ENCODE results near the gene SPINK4. TPM values are rescaled to one million over a fixed set of nuclear protein-coding genes. Genes with fewer than 3 reads are reported as not detected.

SPINK4 gene
- total RNA-seq, 1 experiment from 2014 or later, result not detected

- ATAC-seq (no peak), DNase-seq (ENCODE audit: low read depth, low spot score) (no peak)
- Histone ChIP-seq H3K4me3 (replicated peaks in 1 of 2; ENCODE audit: low read depth in 1 of 2, low read length in 2 of 2) (no peak overlapping the region), H3K9me3 (ENCODE audit: control insufficient read depth in 1 of 2, insufficient read depth in 1 of 2, low read depth in 1 of 2, low read length in 2 of 2) (no peaks in the 10 kb centered on the region), H2AFZ (ENCODE audit: low read depth, low read length, poor library complexity, severe bottlenecking) (no peak overlapping the region), H3K4me1 (ENCODE audit: control insufficient read depth in 1 of 2, insufficient read depth in 2 of 2, low read length in 2 of 2) (peaks cover 3 to 16% of the 10 kb centered on the region in 2 experiments; a peak in 3 of 4 replicates), H3K27me3 (ENCODE audit: insufficient read depth, low read length) (no peaks in the 10 kb centered on the region), H3K36me3 (ENCODE audit: control insufficient read depth in 1 of 2, insufficient read depth in 2 of 2, low read length in 2 of 2) (peaks cover 23 to 33% of the 10 kb centered on the region in 2 experiments; a peak in 3 of 4 replicates), H3K27ac (ENCODE audit: low read depth, low read length) (no peak overlapping the region), H3K9ac (ENCODE audit: low read length) (no peak overlapping the region), H3K4me2 (ENCODE audit: low read length) (no peak overlapping the region), H4K20me1 (ENCODE audit: insufficient read depth) (no peaks in the 10 kb centered on the region), H3K79me2 (ENCODE audit: insufficient read depth, low read length) (peaks cover 44% of the 10 kb centered on the region), H3K9me2 (ENCODE audit: insufficient read depth) (no peaks in the 10 kb centered on the region)
- ChIA-PET RAD21 (ENCODE audit: low non-redundant PET in 1 of 2, low total read pairs in 2 of 2, uncharacterized antibody in 2 of 2, unreplicated experiment in 2 of 2) (no interaction called here), CTCF (no interaction called here), POLR2A (no interaction called here)
- TF ChIP-seq ELF1 (IDR thresholded peaks at IDR 0.05; ENCODE audit: borderline replicate concordance, low read depth) (no peak), ZFX (IDR thresholded peaks at IDR 0.05) (no peak), SRF (IDR thresholded peaks at IDR 0.05; ENCODE audit: low read depth) (no peak), MAX (IDR thresholded peaks at IDR 0.05) (no peak), EZH2phosphoT487 (IDR thresholded peaks at IDR 0.05; ENCODE audit: borderline replicate concordance) (no peak)
- no TSS peak for BruUV-seq (replicated peaks)
- intact Hi-C loops (cut with micrococcal nuclease), result no loop called here
Measured at GRCh38 chr9:33267151-33267767, 27.3 kb downstream of the SPINK4 start.

GRCh38 chr9:33270146-33270545 is 30.2 kb downstream of the SPINK4 start:
- H3K9me2 ChIP-seq (ENCODE audit: insufficient read depth), result no peaks in the 10 kb centered on the region
- H2AFZ ChIP-seq (ENCODE audit: low read depth, low read length, poor library complexity, severe bottlenecking), result no peak overlapping the region
- intact Hi-C loops (cut with micrococcal nuclease), result no loop called here
- H3K79me2 ChIP-seq (ENCODE audit: insufficient read depth, low read length), result peaks cover 26% of the 10 kb centered on the region
- DNase-seq (ENCODE audit: low read depth, low spot score), result no peak
- no peak for ATAC-seq
- ChIA-PET POLR2A (interaction anchor here (0.6 kb wide), 1 partner anchor 15 kb away, joined by 3 read pairs; no protein-coding TSS in a partner anchor), CTCF (no interaction called here), RAD21 (ENCODE audit: low non-redundant PET in 1 of 2, low total read pairs in 2 of 2, uncharacterized antibody in 2 of 2, unreplicated experiment in 2 of 2) (no interaction called here)
- no peaks in the 10 kb centered on the region for H3K9me3 ChIP-seq (ENCODE audit: control insufficient read depth in 1 of 2, insufficient read depth in 1 of 2, low read depth in 1 of 2, low read length in 2 of 2)
- no TSS peak for BruUV-seq (replicated peaks)
- no peak overlapping the region for H3K9ac ChIP-seq (ENCODE audit: low read length)
- H3K4me1 ChIP-seq (ENCODE audit: control insufficient read depth in 1 of 2, insufficient read depth in 2 of 2, low read length in 2 of 2), result peaks cover 3 to 8% of the 10 kb centered on the region in 2 experiments; a peak in 3 of 4 replicates
- H3K4me2 ChIP-seq (ENCODE audit: low read length), result no peak overlapping the region
- no peaks in the 10 kb centered on the region for H4K20me1 ChIP-seq (ENCODE audit: insufficient read depth)
- H3K36me3 ChIP-seq (ENCODE audit: control insufficient read depth in 1 of 2, insufficient read depth in 2 of 2, low read length in 2 of 2), result peaks cover 34 to 43% of the 10 kb centered on the region in 2 experiments; a peak in 3 of 4 replicates
- H3K27me3 ChIP-seq (ENCODE audit: insufficient read depth, low read length), result no peaks in the 10 kb centered on the region
- H3K27ac ChIP-seq (ENCODE audit: low read depth, low read length), result no peak overlapping the region
- H3K4me3 ChIP-seq (replicated peaks in 1 of 2; ENCODE audit: low read depth in 1 of 2, low read length in 2 of 2), result no peak overlapping the region
- TF ChIP-seq MAX (IDR thresholded peaks at IDR 0.05), result no peak
- TF ChIP-seq ELF1 (IDR thresholded peaks at IDR 0.05; ENCODE audit: borderline replicate concordance, low read depth), result no peak
- TF ChIP-seq EGR1 (IDR thresholded peaks at IDR 0.05; ENCODE audit: low read depth), result no peak
- TF ChIP-seq JUND (IDR thresholded peaks at IDR 0.05), result no peak
- TF ChIP-seq CEBPB (IDR thresholded peaks at IDR 0.05; ENCODE audit: low read depth), result no peak
- TF ChIP-seq ZNF274 (IDR thresholded peaks at IDR 0.05; ENCODE audit: low read depth, low read length), result no peak
- no peak for TF ChIP-seq YY1 (IDR thresholded peaks at IDR 0.05; ENCODE audit: extremely low read depth, insufficient replicate concordance, low read depth, low read length)
- TF ChIP-seq SP1 (IDR thresholded peaks at IDR 0.05; ENCODE audit: low read depth), result no peak
- TF ChIP-seq ZBTB33 (IDR thresholded peaks at IDR 0.05; ENCODE audit: extremely low read depth, insufficient replicate concordance, low read length), result no peak
- TF ChIP-seq EZH2 (IDR thresholded peaks at IDR 0.05), result no peak
- no peak for TF ChIP-seq TCF7L2 (IDR thresholded peaks at IDR 0.05; ENCODE audit: borderline replicate concordance, extremely low read depth, insufficient read depth, insufficient read length)
- TF ChIP-seq POLR2AphosphoS5 (IDR thresholded peaks at IDR 0.05; ENCODE audit: low read depth, low read length), result no peak
- TF ChIP-seq RAD21 (IDR thresholded peaks at IDR 0.05; ENCODE audit: low read depth), result no peak
- no peak for TF ChIP-seq FOSL1 (IDR thresholded peaks at IDR 0.05; ENCODE audit: low read depth)

Measured in HCT116 (cell line).